Right lobe of liver (tissue), 4 donors: ENCODE measurements around the gene UNKL.

ENCODE experiments used
- POLR2A ChIP-seq: fragments of 450-650 bp; IDR thresholded peaks from one replicate; pipeline ENCODE4 v1.6.1; 2017; ENCODE audit warnings: antibody characterized with exemption, mild to moderate bottlenecking
- TF ChIP-seq, protein P1 (sequence below), 4 donors: fragments of 200-600 bp in 3 of 4; fragments of 450-650 bp in 1 of 4; IDR thresholded peaks; one replicate each; pipeline versions ENCODE4 v1.5.1 to v1.8.0; 2016 to 2022; ENCODE audit warnings: antibody characterized with exemption in 4 of 4, mild to moderate bottlenecking in 2 of 4
- donor health status: DM: no; HTN: no; CAD: no.
- donor health status: DM: no; HTN: no; CAD: no.
- donor health status: DM: no; HTN: yes; CAD: no.

DNA sequence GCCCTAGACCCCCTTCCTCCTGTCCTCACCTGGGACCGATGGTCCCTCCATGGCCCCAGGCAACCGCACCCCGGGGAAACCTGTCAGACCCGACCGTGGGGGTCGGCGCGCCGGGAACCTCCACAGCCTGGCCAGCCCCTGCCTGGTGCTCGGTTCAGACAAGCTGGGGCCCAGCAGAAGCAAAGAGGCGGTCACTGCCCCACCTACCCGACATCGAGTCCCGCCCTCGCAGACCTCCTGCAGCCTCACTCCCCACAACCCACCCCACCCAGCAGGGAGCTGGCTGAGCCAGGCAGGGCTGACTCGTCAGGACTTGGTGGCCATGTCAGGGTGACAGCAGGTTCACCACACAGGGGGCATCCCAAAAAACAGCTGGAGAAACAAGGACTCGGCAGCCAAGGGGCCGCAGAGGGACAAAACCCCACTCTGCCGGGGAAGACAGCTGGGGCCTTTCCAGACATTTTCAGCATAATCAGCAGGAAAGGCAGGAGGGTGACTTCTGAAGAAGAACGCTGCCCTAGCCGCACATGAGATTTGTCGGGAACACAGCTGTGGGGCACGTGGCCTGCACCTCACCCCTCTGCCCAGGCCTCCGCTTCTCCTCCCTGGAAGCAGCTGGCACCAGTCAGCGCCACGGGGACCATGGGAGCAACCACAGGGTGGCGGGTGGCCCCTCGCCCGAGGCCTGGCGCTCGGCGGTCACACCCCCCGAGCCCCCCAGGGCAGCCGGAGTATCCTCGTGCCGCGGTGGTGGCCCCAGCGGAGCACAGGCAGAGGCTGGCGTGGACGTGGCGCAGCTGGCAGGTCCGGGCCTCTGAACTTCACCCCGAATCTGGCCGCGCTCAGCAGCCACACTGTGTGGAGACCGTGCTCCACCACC is 39.8 kb downstream of the UNKL start:
- no peak for TF ChIP-seq POLR2A
- TF ChIP-seq, protein P1, sequence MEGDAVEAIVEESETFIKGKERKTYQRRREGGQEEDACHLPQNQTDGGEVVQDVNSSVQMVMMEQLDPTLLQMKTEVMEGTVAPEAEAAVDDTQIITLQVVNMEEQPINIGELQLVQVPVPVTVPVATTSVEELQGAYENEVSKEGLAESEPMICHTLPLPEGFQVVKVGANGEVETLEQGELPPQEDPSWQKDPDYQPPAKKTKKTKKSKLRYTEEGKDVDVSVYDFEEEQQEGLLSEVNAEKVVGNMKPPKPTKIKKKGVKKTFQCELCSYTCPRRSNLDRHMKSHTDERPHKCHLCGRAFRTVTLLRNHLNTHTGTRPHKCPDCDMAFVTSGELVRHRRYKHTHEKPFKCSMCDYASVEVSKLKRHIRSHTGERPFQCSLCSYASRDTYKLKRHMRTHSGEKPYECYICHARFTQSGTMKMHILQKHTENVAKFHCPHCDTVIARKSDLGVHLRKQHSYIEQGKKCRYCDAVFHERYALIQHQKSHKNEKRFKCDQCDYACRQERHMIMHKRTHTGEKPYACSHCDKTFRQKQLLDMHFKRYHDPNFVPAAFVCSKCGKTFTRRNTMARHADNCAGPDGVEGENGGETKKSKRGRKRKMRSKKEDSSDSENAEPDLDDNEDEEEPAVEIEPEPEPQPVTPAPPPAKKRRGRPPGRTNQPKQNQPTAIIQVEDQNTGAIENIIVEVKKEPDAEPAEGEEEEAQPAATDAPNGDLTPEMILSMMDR (IDR thresholded peaks at IDR 0.05), result no peak
